ENCODE measurements around the gene LDLRAD3. TPM values are rescaled to one million over a fixed set of nuclear protein-coding genes. Genes with fewer than 3 reads are reported as not detected.
A peak's percentile ranks its signal among the peaks of the same experiment; 100 is the strongest.

LDLRAD3 gene
- total RNA-seq, 1 donor from 2014 or later = 35.6 TPM

GRCh38 chr11:36162883-36163434 is 219.1 kb downstream of the LDLRAD3 start:
- peaks cover 3% of the 10 kb centered on the region for H3K36me3 Mint-ChIP-seq
- Histone ChIP-seq H3K27ac (no peak overlapping the region), H3K4me3 (no peak overlapping the region), H4K20me1 (ENCODE audit: low read depth) (peaks cover 3% of the 10 kb centered on the region), H2AFZ (replicated peaks) (no peak overlapping the region), H3K79me2 (ENCODE audit: low read depth) (no peaks in the 10 kb centered on the region), H3K4me1 (peaks cover 20% of the 10 kb centered on the region), H3K36me3 (no peaks in the 10 kb centered on the region), H3K9me3 (ENCODE audit: low read depth) (no peaks in the 10 kb centered on the region), H3K4me2 (no peak overlapping the region), H3K9ac (no peak overlapping the region), H3F3A (ENCODE audit: low read depth) (no peaks in the 10 kb centered on the region), H3K27me3 (no peaks in the 10 kb centered on the region)
- peak overlapping the region; percentile 12 for H3K27ac Mint-ChIP-seq
- no peak for DNase-seq (ENCODE audit: low spot score)
- H3K27me3 Mint-ChIP-seq (ENCODE audit: insufficient read depth, low read depth) = no peaks in the 10 kb centered on the region
- H3K4me3 Mint-ChIP-seq = peak overlapping the region; percentile 12
- no peaks in the 10 kb centered on the region for H3K9me3 Mint-ChIP-seq
- peaks cover 30% of the 10 kb centered on the region for H3K4me1 Mint-ChIP-seq
- no peak for TF ChIP-seq EZH2phosphoT487 (IDR thresholded peaks at IDR 0.05)
- TF ChIP-seq CTCF (IDR thresholded peaks at IDR 0.05) = no peak
- TF ChIP-seq EZH2 (IDR thresholded peaks at IDR 0.05) = no peak

GRCh38 chr11:36164506-36165250 is 220.8 kb downstream of the LDLRAD3 start:
- Mint-ChIP-seq H3K4me1 (peaks cover 30% of the 10 kb centered on the region), H3K36me3 (peaks cover 3% of the 10 kb centered on the region), H3K4me3 (no peak overlapping the region), H3K27me3 (ENCODE audit: insufficient read depth, low read depth) (no peaks in the 10 kb centered on the region), H3K27ac (no peak overlapping the region), H3K9me3 (no peaks in the 10 kb centered on the region)
- Histone ChIP-seq H3K27ac (no peak overlapping the region), H3F3A (ENCODE audit: low read depth) (no peaks in the 10 kb centered on the region), H3K4me1 (peaks cover 20% of the 10 kb centered on the region), H4K20me1 (ENCODE audit: low read depth) (peaks cover 3% of the 10 kb centered on the region), H3K27me3 (no peaks in the 10 kb centered on the region), H3K9ac (no peak overlapping the region), H2AFZ (replicated peaks) (no peak overlapping the region), H3K4me2 (no peak overlapping the region), H3K9me3 (ENCODE audit: low read depth) (no peaks in the 10 kb centered on the region), H3K36me3 (no peaks in the 10 kb centered on the region), H3K4me3 (no peak overlapping the region), H3K79me2 (ENCODE audit: low read depth) (no peaks in the 10 kb centered on the region)
- TF ChIP-seq EZH2 (IDR thresholded peaks at IDR 0.05) (no peak), CTCF (IDR thresholded peaks at IDR 0.05) (no peak), EZH2phosphoT487 (IDR thresholded peaks at IDR 0.05) (no peak)
- no peak for DNase-seq (ENCODE audit: low spot score)

- no peak overlapping the region for H3K27ac ChIP-seq
- H3K4me1 Mint-ChIP-seq = peaks cover 26% of the 10 kb centered on the region
- H3K4me2 ChIP-seq = no peak overlapping the region
- H3K27me3 ChIP-seq = no peaks in the 10 kb centered on the region
- peaks cover 3% of the 10 kb centered on the region for H4K20me1 ChIP-seq (ENCODE audit: low read depth)
- H3K9ac ChIP-seq = no peak overlapping the region
- no peaks in the 10 kb centered on the region for H3K9me3 Mint-ChIP-seq
- H3K27me3 Mint-ChIP-seq (ENCODE audit: insufficient read depth, low read depth) = no peaks in the 10 kb centered on the region
- H3K4me1 ChIP-seq = peaks cover 20% of the 10 kb centered on the region
- H3K27ac Mint-ChIP-seq = no peak overlapping the region
- H2AFZ ChIP-seq (replicated peaks) = no peak overlapping the region
- TF ChIP-seq EZH2 (IDR thresholded peaks at IDR 0.05) (no peak), CTCF (IDR thresholded peaks at IDR 0.05) (no peak), EZH2phosphoT487 (IDR thresholded peaks at IDR 0.05) (no peak)
- H3K9me3 ChIP-seq (ENCODE audit: low read depth) = no peaks in the 10 kb centered on the region
- no peak overlapping the region for H3K4me3 Mint-ChIP-seq
- H3K4me3 ChIP-seq = no peak overlapping the region
- H3K79me2 ChIP-seq (ENCODE audit: low read depth) = peaks cover 5% of the 10 kb centered on the region
- DNase-seq (ENCODE audit: low spot score) = no peak
- H3F3A ChIP-seq (ENCODE audit: low read depth) = no peaks in the 10 kb centered on the region
- peaks cover 3% of the 10 kb centered on the region for H3K36me3 Mint-ChIP-seq
- H3K36me3 ChIP-seq = no peaks in the 10 kb centered on the region
Observed at GRCh38 chr11:36165621-36166397, 221.9 kb downstream of the LDLRAD3 start.
